CD14-positive monocyte (primary cell): ENCODE data around the gene MRTFA. TPM values are rescaled to one million over a fixed set of nuclear protein-coding genes. Genes with fewer than 3 reads are reported as not detected.

Experiments used
- DNase-seq, 3 donors: peaks; one replicate each; pipeline ENCODE4 v3.0.0-alpha.2; 2011 to 2022
- H2AFZ ChIP-seq: 2 replicates; pipeline ENCODE4 v1.6.0; 2012; ENCODE audit warnings: mild to moderate bottlenecking, low read depth, low read length, inconsistent platforms; ENCODE audit not compliant: insufficient read depth, poor library complexity, severe bottlenecking
- H3K27ac ChIP-seq, 2 donors: 1 replicate in 1 of 2; 2 replicates in 1 of 2; pipeline ENCODE4 v1.5.1; 2012 to 2013; ENCODE audit warnings: low read length in 2 of 2, control low read depth in 1 of 2, inconsistent platforms in 1 of 2, low read depth in 1 of 2, mild to moderate bottlenecking in 1 of 2
- H3K27me3 ChIP-seq, 2 donors: one replicate each; pipeline versions ENCODE4 v1.6.0 to v1.6.1; 2011 to 2013; ENCODE audit warnings: low read length in 2 of 2; ENCODE audit not compliant: control insufficient read depth in 2 of 2, insufficient read depth in 2 of 2
- H3K36me3 ChIP-seq, 2 donors: replicated peaks in 1 of 2; 1 replicate in 1 of 2; 2 replicates in 1 of 2; pipeline versions ENCODE4 v1.5.1 to v1.6.1; 2012 to 2013; ENCODE audit warnings: low read length in 2 of 2, control low read depth in 1 of 2, inconsistent platforms in 1 of 2, mild to moderate bottlenecking in 1 of 2; ENCODE audit not compliant: insufficient read depth in 2 of 2, control insufficient read depth in 1 of 2
- H3K4me1 ChIP-seq, 2 donors: 1 replicate in 1 of 2; 2 replicates in 1 of 2; pipeline versions ENCODE4 v1.5.1 to v1.6.1; 2012 to 2013; ENCODE audit warnings: low read length in 2 of 2, control low read depth in 1 of 2, inconsistent platforms in 1 of 2, mild to moderate bottlenecking in 1 of 2, moderate library complexity in 1 of 2; ENCODE audit not compliant: insufficient read depth in 2 of 2, control insufficient read depth in 1 of 2
- H3K4me2 ChIP-seq: replicated peaks from 2 replicates; pipeline ENCODE3; 2012; ENCODE audit warnings: low read length, moderate library complexity, mild to moderate bottlenecking; ENCODE audit not compliant: poor library complexity, severe bottlenecking; ENCODE audit errors: extremely low read depth
- H3K4me3 ChIP-seq, 3 experiments: fragments of 200-600 bp in 1 of 3; sonication (generic) in 1 of 3; replicated peaks in 1 of 3; 1 replicate in 2 of 3; 2 replicates in 1 of 3; pipeline ENCODE4 v1.5.1; 2011 to 2013; ENCODE audit warnings: low read length in 3 of 3, mild to moderate bottlenecking in 3 of 3, control low read depth in 2 of 3, low read depth in 2 of 3, inconsistent platforms in 1 of 3, moderate library complexity in 1 of 3
- H3K79me2 ChIP-seq: 2 replicates; pipeline ENCODE4 v1.6.0; 2012; ENCODE audit warnings: mild to moderate bottlenecking, control low read depth, inconsistent platforms, low read length, moderate library complexity; ENCODE audit not compliant: insufficient read depth
- H3K9ac ChIP-seq: 2 replicates; pipeline ENCODE4 v1.6.0; 2017; ENCODE audit warnings: low read length, mild to moderate bottlenecking; ENCODE audit not compliant: insufficient read depth, poor library complexity, severe bottlenecking
- H3K9me3 ChIP-seq, 2 donors: replicated peaks in 1 of 2; 1 replicate in 1 of 2; 2 replicates in 1 of 2; pipeline versions ENCODE4 v1.5.1 to v1.6.1; 2012 to 2013; ENCODE audit warnings: low read length in 2 of 2, control low read depth in 1 of 2; ENCODE audit not compliant: control insufficient read depth in 1 of 2, insufficient read depth in 1 of 2
- H4K20me1 ChIP-seq: 2 replicates; pipeline ENCODE4 v1.6.0; 2012; ENCODE audit warnings: mild to moderate bottlenecking, low read length, control low read depth, moderate library complexity; ENCODE audit not compliant: insufficient read depth
- H3K27ac Mint-ChIP-seq, 7 donors: one replicate each; pipeline ENCODE4 v1.8.0; 2020; ENCODE audit warnings: mild to moderate bottlenecking in 7 of 7, mixed read lengths in 7 of 7, moderate library complexity in 6 of 7, inconsistent platforms in 2 of 7
- H3K27me3 Mint-ChIP-seq, 3 donors: one replicate each; pipeline ENCODE4 v1.8.0; 2021 to 2022; ENCODE audit warnings: low read depth in 3 of 3, mild to moderate bottlenecking in 3 of 3, mixed read lengths in 3 of 3, moderate library complexity in 3 of 3, inconsistent platforms in 1 of 3
- H3K36me3 Mint-ChIP-seq, 2 donors: one replicate each; pipeline ENCODE4 v1.8.0; 2020; ENCODE audit warnings: mixed read lengths in 2 of 2, inconsistent platforms in 1 of 2, mild to moderate bottlenecking in 1 of 2
- H3K4me1 Mint-ChIP-seq: one replicate; pipeline ENCODE4 v1.8.0; 2020; ENCODE audit warnings: mild to moderate bottlenecking, mixed read lengths
- H3K4me3 Mint-ChIP-seq, 2 donors: one replicate each; pipeline ENCODE4 v1.8.0; 2020; ENCODE audit warnings: mild to moderate bottlenecking in 2 of 2, mixed read lengths in 2 of 2, moderate library complexity in 1 of 2
- H3K9me3 Mint-ChIP-seq, 7 donors: one replicate each; pipeline ENCODE4 v1.8.0; 2020 to 2022; ENCODE audit warnings: mixed read lengths in 7 of 7, mild to moderate bottlenecking in 6 of 7, moderate library complexity in 6 of 7, inconsistent platforms in 2 of 7
- CTCF ChIP-seq: fragments of 200-600 bp; IDR thresholded peaks from one replicate; pipeline ENCODE4 v1.8.0; 2022; ENCODE audit warnings: antibody characterized with exemption, mild to moderate bottlenecking
- WGBS: methylation state at CpG from one replicate; pipeline ENCODE4 v1.1.5; 2013; ENCODE audit warnings: missing lambda C conversion rate; ENCODE audit not compliant: insufficient coverage; 5-methylcytosine and 5-hydroxymethylcytosine counted together
- intact Hi-C, 2 donors: fragments of 100-400 bp; cut with micrococcal nuclease; formaldehyde crosslinking; loops; one replicate each; pipeline versions ENCODE4 v1.15.0 to v1.15.1; 2023
- polyA plus RNA-seq, 3 donors: library from polyadenylated mRNA; depleted of rRNA in 1 of 3; unstranded in 2 of 3; stranded (reverse) in 1 of 3; fragments of 300-500 nt in 2 of 3; fragments of >200 nt in 1 of 3; fragmentation: Illumina TruSeq in 2 of 3; gene quantifications; 1 replicate in 2 of 3; 2 replicates in 1 of 3; pipeline ENCODE4 v1.2.3, GENCODE V29; 2012 to 2021

The MRTFA gene
- polyA plus RNA-seq, 3 donors = 14.1 to 33.8 (median 18.9) TPM

- no peaks in the 10 kb centered on the region for H3K9me3 ChIP-seq
- WGBS = 100% methylated on average over 3 of the region's 7 CpGs
- Mint-ChIP-seq H3K27me3 (no peaks in the 10 kb centered on the region), H3K27ac (no peak overlapping the region), H3K4me1 (peaks cover 12% of the 10 kb centered on the region), H3K9me3 (no peaks in the 10 kb centered on the region), H3K36me3 (peaks cover 44 to 54% of the 10 kb centered on the region in 2 donors), H3K4me3 (no peak overlapping the region)
- H3K4me1 ChIP-seq = no peaks in the 10 kb centered on the region
- no peak overlapping the region for H2AFZ ChIP-seq
- H3K9ac ChIP-seq = no peak overlapping the region
- no peaks in the 10 kb centered on the region for H3K27me3 ChIP-seq
- H3K27ac ChIP-seq = no peak overlapping the region
- intact Hi-C loops = no loop called here
- no peak for TF ChIP-seq CTCF
- peaks cover 90% of the 10 kb centered on the region for H4K20me1 ChIP-seq
- no peak overlapping the region for H3K4me2 ChIP-seq
- DNase-seq = no peak
- peaks cover 24 to 58% of the 10 kb centered on the region in 2 donors for H3K36me3 ChIP-seq
- H3K4me3 ChIP-seq = no peak overlapping the region
- peaks cover 54% of the 10 kb centered on the region for H3K79me2 ChIP-seq
Measured at GRCh38 chr22:40588726-40589125, 47.8 kb downstream of the MRTFA start.

- Histone ChIP-seq H3K9me3 (no peaks in the 10 kb centered on the region), H3K9ac (no peak overlapping the region), H3K79me2 (peaks cover 36% of the 10 kb centered on the region), H3K4me2 (no peak overlapping the region), H3K4me3 (no peak overlapping the region), H4K20me1 (peaks cover 89% of the 10 kb centered on the region), H3K27me3 (no peaks in the 10 kb centered on the region), H3K27ac (no peak overlapping the region), H2AFZ (no peak overlapping the region), H3K36me3 (peaks cover 24 to 62% of the 10 kb centered on the region in 2 donors), H3K4me1 (no peaks in the 10 kb centered on the region)
- 93% methylated on average over 3 of the region's 5 CpGs for WGBS
- H3K36me3 Mint-ChIP-seq = peaks cover 46 to 55% of the 10 kb centered on the region in 2 donors
- H3K27ac Mint-ChIP-seq = no peak overlapping the region
- H3K27me3 Mint-ChIP-seq = peaks cover 0 to 1% (median 0%) of the 10 kb centered on the region in 3 donors
- intact Hi-C loops = no loop called here
- H3K4me3 Mint-ChIP-seq = peak overlapping the region in 1 of 2 donors; percentile 50
- no peak for DNase-seq
- no peak for TF ChIP-seq CTCF
- H3K4me1 Mint-ChIP-seq = peaks cover 3% of the 10 kb centered on the region
- H3K9me3 Mint-ChIP-seq = no peaks in the 10 kb centered on the region
Measured at GRCh38 chr22:40586781-40587180, 49.7 kb downstream of the MRTFA start.
